Measurements from ENCODE around the gene ZNF668.

DNA sequence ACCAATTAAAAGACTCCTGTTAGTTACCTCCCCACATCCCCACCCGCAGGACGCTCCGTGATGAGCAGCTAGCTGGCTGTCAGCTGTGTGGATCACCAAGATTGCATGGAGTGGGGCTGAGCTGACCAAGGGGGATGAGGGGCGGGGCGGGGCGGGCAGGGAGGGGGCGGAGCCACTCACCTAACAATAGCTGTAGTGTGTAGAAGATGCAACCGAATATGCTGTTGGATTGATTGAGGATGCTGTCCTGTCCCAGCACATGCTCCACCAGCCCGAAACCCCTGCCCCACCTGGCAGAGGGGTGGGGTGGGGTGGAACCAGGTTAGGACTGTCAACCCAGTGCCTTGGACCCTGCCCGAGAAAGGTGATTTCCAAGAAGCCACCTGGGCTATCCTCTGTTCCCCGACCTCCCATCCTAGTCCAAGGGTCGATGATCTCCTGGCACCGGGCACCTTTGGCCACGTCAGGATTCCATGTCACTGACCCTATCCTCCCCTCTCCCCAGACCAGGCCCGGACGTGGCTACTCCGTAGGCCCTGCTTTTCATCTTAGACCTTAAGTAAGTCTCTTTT is 19.2 kb upstream of the ZNF668 start:
- no peak for TF ChIP-seq POLR2AphosphoS5 (IDR thresholded peaks at IDR 0.05; ENCODE audit: low read depth, low read length)
- TF ChIP-seq, protein P1, sequence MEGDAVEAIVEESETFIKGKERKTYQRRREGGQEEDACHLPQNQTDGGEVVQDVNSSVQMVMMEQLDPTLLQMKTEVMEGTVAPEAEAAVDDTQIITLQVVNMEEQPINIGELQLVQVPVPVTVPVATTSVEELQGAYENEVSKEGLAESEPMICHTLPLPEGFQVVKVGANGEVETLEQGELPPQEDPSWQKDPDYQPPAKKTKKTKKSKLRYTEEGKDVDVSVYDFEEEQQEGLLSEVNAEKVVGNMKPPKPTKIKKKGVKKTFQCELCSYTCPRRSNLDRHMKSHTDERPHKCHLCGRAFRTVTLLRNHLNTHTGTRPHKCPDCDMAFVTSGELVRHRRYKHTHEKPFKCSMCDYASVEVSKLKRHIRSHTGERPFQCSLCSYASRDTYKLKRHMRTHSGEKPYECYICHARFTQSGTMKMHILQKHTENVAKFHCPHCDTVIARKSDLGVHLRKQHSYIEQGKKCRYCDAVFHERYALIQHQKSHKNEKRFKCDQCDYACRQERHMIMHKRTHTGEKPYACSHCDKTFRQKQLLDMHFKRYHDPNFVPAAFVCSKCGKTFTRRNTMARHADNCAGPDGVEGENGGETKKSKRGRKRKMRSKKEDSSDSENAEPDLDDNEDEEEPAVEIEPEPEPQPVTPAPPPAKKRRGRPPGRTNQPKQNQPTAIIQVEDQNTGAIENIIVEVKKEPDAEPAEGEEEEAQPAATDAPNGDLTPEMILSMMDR (IDR thresholded peaks at IDR 0.05): no peak
- no peak for TF ChIP-seq JUND (IDR thresholded peaks at IDR 0.05)
- no peak for TF ChIP-seq FOXJ3 (CRISPR knock-in tag; IDR thresholded peaks at IDR 0.05)
- TF ChIP-seq GATA2 (CRISPR knock-in tag; IDR thresholded peaks at IDR 0.05): no peak
- TF ChIP-seq FOXM1 (IDR thresholded peaks at IDR 0.05; ENCODE audit: low read depth): no peak
- no peak for TF ChIP-seq EZH2phosphoT487 (IDR thresholded peaks at IDR 0.05; ENCODE audit: borderline replicate concordance, low read depth)
- TF ChIP-seq YY1 (IDR thresholded peaks at IDR 0.05; ENCODE audit: low read depth): no peak
- no peak for TF ChIP-seq TEAD4 (IDR thresholded peaks at IDR 0.05; ENCODE audit: borderline replicate concordance, insufficient read depth)
- TF ChIP-seq RAD21 (IDR thresholded peaks at IDR 0.05; ENCODE audit: low read length): no peak
- TF ChIP-seq RFX5 (IDR thresholded peaks at IDR 0.05; ENCODE audit: low read length): no peak
- no peak for TF ChIP-seq ELF1 (IDR thresholded peaks at IDR 0.05)
- TF ChIP-seq, protein P2, sequence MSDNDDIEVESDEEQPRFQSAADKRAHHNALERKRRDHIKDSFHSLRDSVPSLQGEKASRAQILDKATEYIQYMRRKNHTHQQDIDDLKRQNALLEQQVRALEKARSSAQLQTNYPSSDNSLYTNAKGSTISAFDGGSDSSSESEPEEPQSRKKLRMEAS (IDR thresholded peaks at IDR 0.05; ENCODE audit: low read depth): no peak
- TF ChIP-seq, protein P3, sequence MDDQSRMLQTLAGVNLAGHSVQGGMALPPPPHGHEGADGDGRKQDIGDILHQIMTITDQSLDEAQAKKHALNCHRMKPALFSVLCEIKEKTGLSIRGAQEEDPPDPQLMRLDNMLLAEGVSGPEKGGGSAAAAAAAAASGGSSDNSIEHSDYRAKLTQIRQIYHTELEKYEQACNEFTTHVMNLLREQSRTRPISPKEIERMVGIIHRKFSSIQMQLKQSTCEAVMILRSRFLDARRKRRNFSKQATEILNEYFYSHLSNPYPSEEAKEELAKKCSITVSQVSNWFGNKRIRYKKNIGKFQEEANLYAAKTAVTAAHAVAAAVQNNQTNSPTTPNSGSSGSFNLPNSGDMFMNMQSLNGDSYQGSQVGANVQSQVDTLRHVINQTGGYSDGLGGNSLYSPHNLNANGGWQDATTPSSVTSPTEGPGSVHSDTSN (IDR thresholded peaks at IDR 0.05): no peak

All from SK-N-SH (cell line).